GM21381 (cell line): ENCODE data around the gene SPRED1.
"Not testable (repeated sequence)": the region's sequence is repeated elsewhere in the genome, so short reads cannot be mapped to it uniquely, and the experiment has no call there.

Source experiments
- ATAC-seq: cut with Tn5 transposase; IDR thresholded peaks from one replicate; pipeline ENCODE4 v1.9.1; 2021; ENCODE audit warnings: mild to moderate bottlenecking, moderate library complexity; ENCODE audit not compliant: unreplicated experiment

SPRED1 gene

GRCh38 chr15:38277281-38277680, 24.6 kb downstream of the SPRED1 start:
- not testable (repeated sequence) for ATAC-seq

- ATAC-seq, result no peak
Measured at GRCh38 chr15:38281031-38281430, 28.4 kb downstream of the SPRED1 start.

GRCh38 chr15:38283010-38283409, 30.4 kb downstream of the SPRED1 start:
- ATAC-seq, result no peak

GRCh38 chr15:38285456-38285855, 32.8 kb downstream of the SPRED1 start:
- ATAC-seq, result no peak

GRCh38 chr15:38294126-38294525, 41.5 kb downstream of the SPRED1 start:
- no peak for ATAC-seq

GRCh38 chr15:38297623-38298388, 45.2 kb downstream of the SPRED1 start:
- ATAC-seq, result peak; percentile 65

- ATAC-seq, result no peak
Measured at GRCh38 chr15:38299216-38299615, 46.6 kb downstream of the SPRED1 start.

- ATAC-seq, result no peak
Measured at GRCh38 chr15:38300395-38300794, 47.8 kb downstream of the SPRED1 start.

- ATAC-seq, result no peak
Measured at GRCh38 chr15:38304481-38304880, 51.8 kb downstream of the SPRED1 start.

- ATAC-seq, result no peak
Measured at GRCh38 chr15:38307251-38307650, 54.6 kb downstream of the SPRED1 start.

GRCh38 chr15:38307861-38308641, 55.4 kb downstream of the SPRED1 start:
- no peak for ATAC-seq

GRCh38 chr15:38308797-38309196, 56.2 kb downstream of the SPRED1 start:
- peak; percentile 69 for ATAC-seq

GRCh38 chr15:38312190-38312589, 59.6 kb downstream of the SPRED1 start:
- ATAC-seq, result no peak

- ATAC-seq, result no peak
Measured at GRCh38 chr15:38316311-38316710, 63.7 kb downstream of the SPRED1 start.

GRCh38 chr15:38320181-38320580, 67.5 kb downstream of the SPRED1 start:
- ATAC-seq, result no peak

GRCh38 chr15:38320866-38321265, 68.2 kb downstream of the SPRED1 start:
- no peak for ATAC-seq

- no peak for ATAC-seq
Measured at GRCh38 chr15:38323895-38324294, 71.3 kb downstream of the SPRED1 start.

GRCh38 chr15:38324939-38325647, 72.5 kb downstream of the SPRED1 start:
- no peak for ATAC-seq

- ATAC-seq, result no peak
Measured at GRCh38 chr15:38325648-38325990, 73.0 kb downstream of the SPRED1 start.

GRCh38 chr15:38332711-38333110, 80.1 kb downstream of the SPRED1 start:
- ATAC-seq, result no peak

- no peak for ATAC-seq
Measured at GRCh38 chr15:38335116-38335515, 82.5 kb downstream of the SPRED1 start.

- no peak for ATAC-seq
Measured at GRCh38 chr15:38344351-38344750, 91.7 kb downstream of the SPRED1 start.
